HG03521 (cell line): ENCODE measurements around the gene VAT1L.

Source experiments
- ATAC-seq: cut with Tn5 transposase; IDR thresholded peaks from one replicate; pipeline ENCODE4 v1.9.1; 2021; ENCODE audit warnings: mild to moderate bottlenecking, moderate library complexity; ENCODE audit not compliant: unreplicated experiment

The VAT1L gene

DNA sequence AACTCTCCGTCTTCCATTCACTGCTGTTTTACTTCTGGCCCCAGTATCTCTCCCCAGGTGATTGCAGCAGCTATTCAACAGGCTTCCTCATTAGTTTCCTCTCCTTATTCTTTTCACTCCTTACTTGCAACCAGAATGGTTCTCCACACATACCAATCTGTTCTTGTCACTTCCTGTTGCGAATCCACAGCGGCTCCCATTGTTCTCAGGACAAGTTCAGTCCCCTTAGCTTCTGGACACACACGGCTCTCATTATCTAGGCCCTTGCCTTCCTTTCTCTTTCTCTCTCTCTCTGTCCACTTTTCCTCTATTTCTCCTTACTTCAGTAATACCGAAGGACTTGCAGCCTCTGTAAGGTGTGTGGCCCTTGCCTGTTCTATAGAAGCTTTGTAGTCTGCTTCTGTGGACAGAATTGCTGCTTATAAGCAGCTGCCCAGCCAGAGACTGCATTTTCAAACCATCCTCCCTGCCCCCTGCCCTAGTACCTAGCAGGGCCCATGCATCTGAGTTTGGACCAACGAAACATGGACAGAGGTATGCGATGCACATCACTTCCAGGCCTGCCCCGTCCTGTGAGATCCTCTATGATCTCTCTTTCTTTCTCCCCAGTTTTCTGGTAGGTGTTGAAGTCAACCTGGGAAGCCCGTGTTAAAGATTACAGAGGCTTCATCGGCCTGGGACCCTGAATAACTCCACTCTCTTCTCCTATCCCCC, 45.7 kb downstream of the VAT1L start:
- no peak for ATAC-seq

GRCh38 chr16:77834635-77835540, 46.5 kb downstream of the VAT1L start:
- no peak for ATAC-seq

DNA sequence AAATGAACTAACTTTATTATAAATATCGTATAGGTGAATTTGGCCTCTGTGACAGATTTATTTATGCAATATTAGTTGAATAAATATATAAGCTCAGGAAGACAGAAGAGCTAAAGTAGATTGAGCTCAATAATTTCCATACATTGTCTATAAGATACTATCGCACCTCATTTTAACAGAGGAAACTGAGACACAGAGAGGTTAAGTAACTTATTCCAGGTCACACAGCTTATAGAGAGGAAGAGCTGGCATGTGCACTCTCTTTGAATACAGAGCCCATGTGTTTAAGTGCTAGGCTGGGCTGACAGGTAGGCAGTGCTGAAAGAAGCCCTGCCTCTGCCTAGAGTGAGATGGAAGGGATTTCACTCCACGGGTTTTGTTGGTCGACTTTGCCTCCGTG, 48.4 kb downstream of the VAT1L start:
- ATAC-seq = no peak

DNA sequence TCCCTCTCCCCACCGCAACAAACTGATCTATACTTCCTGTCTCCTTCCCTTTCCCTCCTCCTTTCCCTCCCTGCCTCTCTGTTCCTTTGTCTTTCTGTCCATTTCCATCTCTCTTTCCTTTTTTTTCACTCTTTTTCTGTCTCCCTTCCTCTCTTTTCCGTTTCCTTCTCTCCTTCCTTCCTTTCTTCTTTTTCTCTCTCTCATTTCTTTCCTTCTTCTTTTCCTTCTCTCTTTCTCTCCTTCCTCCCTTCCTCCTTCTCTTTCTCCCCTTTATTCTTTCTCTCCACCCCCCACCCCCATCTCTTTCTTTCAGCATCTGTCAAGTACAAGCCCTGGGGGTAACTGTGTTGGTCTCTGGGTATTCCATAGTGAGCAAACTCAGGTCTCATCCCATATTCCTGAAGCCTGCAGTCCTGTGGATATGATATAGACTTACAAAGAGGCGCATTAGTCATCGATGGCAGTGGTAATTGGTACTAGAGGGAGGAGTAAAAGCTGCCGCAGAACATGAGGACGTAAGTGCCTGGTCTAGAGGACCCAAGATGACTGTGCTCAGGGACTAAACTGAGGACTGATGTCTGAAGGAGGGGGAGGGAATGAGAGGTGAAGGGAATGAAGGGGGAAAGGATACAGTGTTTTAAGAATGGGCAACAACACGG, 50.4 kb downstream of the VAT1L start:
- ATAC-seq = no peak

DNA sequence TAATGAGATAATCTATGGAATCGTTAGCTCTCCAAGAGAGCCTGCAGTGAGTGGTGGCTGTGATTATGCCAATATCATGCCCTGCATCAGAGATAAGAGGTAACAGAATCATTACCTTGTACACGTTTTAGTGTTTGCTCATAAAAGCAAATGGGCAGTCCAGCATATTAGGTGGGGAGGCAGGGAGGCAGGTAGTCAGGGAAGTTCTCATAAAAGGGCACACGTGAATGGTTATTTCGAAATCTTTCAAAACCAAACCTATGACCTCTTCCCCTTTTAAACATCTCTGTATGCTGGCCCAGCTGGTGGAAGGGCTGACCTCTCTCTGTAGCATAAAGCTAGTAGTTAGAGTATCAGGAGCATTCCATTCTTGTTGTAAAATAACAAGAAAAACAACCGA, 51.7 kb downstream of the VAT1L start:
- ATAC-seq = no peak

DNA sequence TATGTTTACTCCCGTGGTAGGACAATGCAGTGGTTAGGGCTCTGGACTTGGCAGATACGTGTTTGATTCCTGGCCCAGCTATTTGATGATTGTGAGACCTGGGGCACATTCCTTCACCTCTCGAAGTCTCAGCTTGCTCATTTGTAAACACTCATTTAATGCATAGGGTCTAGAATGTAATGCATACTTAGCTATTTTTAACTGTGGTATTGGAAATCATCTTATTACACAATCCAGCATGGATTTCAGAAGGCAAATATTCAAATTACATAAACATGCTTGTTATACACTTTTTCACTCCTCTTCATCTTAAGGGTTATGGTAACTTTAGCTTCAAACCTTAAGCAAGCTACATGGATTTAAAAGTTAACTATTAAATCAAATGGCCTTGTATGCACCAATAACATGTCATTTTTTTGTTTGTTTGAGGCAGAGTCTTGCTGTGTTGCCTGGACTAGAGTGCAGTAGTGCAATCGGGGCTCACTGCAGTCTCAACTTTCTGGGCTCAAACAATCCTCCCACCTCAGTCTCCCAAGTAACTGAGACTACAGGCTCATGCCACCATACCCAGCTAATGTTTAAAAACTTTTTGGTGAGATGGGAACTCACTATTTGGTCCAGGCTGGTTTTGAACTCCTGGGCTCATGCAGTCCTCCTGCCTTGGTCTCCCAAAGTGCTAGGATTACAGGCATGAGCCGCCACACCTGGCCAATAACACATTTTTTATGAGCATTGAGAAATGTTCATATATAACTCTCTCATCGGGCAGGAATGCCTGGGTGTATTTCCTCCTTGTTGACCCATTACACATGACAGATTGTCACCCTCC, 52.5 kb downstream of the VAT1L start:
- ATAC-seq = no peak

DNA sequence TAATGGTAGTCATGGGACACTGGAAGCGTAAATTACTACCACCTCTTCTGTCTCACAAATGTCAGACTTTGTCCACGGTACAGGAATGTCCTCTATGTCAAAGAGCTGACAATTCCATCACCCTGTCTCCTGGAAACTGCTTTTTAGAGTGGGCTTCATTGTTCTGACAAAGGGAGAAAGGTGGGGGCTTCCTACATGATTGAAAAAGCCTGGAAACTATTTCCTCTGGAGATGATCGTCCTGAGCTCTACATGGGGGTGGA, 53.1 kb downstream of the VAT1L start:
- ATAC-seq = no peak

DNA sequence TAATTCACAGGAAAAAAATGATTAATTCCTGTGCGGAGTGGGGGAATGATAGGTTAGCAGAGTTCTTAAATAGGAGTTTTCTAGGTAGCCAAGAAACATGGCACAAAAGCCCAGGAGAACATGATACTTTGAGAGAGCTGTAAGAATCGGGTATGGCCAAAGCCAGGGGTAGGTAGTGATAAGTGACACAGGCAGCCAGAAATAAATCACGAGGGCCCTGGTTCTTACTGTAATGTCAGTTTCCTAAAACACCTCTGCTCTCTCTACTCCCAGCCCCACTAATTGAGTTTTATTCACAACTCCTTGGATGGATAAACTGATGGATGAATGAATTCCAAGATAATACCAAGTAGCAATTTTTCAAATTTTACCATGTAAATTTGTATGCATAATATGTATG, 54.1 kb downstream of the VAT1L start:
- no peak for ATAC-seq

DNA sequence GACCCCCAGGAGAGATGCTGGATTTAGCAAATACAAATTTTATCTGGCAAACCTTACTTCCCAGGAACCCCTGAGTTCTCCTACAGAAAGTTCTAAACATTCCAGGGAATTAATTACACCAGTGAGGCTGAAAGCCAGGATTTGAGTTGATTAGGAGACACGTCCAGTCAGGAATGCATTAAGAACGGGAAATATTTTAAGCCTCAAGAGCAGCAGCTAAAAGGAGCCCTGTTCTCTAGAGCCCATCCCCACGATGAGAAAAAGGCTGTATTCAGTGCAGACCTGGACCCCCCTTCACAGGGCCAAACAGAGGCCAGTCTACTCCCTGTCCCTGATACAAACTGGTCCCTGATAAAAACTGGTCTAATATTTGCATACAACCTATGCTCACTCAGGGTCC, 55.0 kb downstream of the VAT1L start:
- ATAC-seq = no peak

DNA sequence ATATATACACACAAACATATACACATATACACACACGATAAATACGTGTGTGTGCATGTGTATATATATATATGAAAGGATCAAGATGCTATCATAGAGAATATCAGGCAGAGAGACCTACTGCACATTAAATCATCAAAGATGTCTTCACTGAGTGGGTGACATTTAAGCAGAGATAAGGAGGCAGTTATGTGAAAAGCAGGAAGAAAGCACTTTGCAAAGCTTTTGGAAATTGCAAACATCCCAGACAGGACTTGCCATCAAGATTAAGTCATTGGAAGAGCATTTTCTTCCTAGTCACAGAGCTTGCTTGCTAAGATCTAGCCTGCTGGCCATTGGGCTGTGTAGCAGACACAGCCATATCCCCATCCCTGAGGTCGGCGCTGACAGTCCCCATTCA, 56.4 kb downstream of the VAT1L start:
- no peak for ATAC-seq

- no peak for ATAC-seq
Observed at GRCh38 chr16:77849646-77850258, 61.4 kb downstream of the VAT1L start.

DNA sequence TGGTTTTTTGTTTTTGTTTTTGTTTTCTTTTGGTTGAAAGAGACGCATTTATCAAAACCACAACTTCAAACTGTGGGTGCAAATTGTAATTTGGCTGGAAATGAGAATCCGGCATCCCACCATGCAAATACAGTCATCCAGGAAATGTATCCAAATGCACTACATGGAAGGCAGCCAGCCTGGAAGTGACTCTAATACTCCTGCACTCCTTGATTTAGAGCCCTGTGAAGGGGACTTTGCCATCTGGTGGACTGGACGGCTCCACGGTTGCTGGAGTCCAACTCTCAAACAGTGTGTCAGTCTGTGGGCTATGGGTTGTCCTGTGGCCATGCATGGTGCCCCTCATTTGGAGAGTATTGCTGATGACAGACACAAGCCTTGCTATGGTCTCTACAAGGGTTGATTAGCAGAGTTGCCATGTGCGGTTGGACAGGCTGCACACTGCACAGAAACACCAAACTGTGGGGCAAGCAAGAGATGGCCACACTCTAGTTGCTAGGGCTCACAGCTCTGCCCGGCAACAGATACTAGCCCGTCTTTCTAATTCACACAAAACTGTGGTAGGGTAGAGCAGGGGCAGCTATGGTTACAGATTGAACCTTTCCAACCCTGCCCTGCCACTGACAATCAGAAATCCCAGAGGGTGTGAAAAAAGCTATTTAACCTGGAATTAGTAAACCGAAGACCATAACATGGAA, 62.4 kb downstream of the VAT1L start:
- no peak for ATAC-seq

DNA sequence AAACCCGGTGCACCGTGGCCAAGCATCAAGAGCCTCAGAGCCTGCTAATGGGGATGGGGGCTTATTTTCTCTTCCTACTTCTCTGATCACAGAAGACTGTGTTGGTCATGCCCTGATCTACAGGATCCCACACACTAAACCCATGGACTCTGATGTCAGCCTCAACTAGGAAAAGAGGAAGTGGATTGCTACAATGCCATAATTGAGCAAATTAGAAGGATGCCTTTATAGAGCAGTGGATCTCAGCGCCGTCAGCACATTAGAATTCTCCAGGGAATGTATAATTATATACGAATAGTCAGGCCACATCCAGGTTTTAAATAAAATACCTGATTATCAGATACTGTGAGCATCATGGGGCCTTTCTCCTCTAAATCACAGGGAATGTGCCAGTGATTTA, 64.8 kb downstream of the VAT1L start:
- ATAC-seq = no peak

- ATAC-seq = no peak
Observed at GRCh38 chr16:77856438-77857160, 68.2 kb downstream of the VAT1L start.

- no peak for ATAC-seq
Observed at GRCh38 chr16:77858060-77858459, 69.7 kb downstream of the VAT1L start.

GRCh38 chr16:77859493-77860232, 71.3 kb downstream of the VAT1L start:
- no peak for ATAC-seq

GRCh38 chr16:77860953-77861352, 72.6 kb downstream of the VAT1L start:
- no peak for ATAC-seq

GRCh38 chr16:77863250-77863649, 74.9 kb downstream of the VAT1L start:
- ATAC-seq = no peak

DNA sequence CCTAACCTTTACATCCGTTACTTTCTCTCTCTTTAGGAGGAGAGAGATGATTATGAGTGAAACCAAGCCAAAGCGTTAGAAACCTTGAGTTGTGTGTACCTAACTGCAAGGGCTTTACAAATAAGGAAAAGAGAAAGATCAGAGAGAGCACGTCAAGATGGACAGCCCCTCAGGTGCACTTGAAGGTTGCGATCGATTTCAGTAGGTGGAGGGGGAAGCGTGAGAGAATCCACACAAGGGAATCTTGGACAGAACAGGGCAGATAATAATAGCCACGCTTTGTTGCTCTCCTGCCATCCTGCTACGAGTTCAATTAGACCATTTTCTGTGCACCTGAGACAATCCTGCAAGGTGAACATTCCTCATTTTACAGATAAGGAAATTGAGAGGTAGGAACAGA, 78.4 kb downstream of the VAT1L start:
- ATAC-seq = no peak
